Central memory CD4-positive, alpha-beta T cell (primary cell): ENCODE measurements around the gene GLT6D1.

Source experiments
- DNase-seq: peaks from one replicate; pipeline ENCODE4 v3.0.0; 2022

GLT6D1 gene

DNA sequence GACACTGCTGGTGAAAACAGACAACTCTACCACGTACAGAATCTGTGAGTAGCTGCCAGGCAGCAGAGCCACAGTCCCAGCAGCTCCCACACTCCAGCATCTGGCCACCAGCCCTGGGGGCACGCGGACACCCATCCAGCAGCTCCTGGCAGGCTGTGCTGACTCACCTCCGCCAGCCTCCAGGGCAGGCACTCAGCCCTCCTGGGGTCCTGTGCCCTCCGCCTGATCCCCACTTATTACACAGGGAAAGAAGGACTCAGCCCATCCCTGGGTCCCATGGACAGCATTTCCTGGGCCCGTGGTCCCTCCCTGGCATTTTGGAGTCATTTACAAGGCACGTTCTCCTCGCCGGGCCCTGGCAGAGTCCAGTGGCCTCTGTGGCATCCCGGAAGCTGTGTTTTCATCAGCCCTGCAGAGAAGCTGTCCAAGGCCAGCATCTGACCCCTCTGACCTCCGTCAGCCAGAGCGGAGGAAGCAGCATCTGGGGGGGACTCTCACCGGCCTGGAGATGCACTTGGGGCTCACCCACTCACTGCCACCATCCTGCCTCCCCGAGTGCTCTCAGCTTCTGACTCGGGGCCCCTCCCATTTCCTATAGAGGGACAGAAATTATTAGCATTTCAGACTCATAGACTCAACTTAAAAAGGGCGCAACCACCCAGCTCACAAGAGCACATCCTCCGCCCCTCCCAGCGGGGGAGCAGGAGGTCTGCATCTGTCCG, 56.2 kb downstream of the GLT6D1 start:
- DNase-seq, result no peak

DNA sequence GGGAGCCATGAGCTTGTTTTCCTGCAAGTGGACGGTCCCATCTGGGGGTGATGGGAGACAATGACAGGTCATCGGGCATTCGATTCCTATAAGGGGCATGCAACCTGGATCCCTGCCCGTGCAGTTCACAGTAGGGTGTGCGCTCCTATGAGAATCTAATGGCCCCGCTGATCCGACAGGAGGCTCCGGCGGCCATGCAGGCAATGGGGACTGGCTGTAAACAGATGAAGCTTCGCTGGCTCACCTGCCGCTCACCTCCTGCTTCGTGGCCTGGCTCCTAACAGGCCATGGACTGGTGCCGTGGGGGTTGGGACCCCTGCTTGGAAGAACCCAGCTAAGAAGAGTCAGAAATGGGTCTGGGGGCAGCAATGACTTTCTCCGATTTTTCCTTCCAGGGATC, 56.8 kb downstream of the GLT6D1 start:
- DNase-seq, result no peak

DNA sequence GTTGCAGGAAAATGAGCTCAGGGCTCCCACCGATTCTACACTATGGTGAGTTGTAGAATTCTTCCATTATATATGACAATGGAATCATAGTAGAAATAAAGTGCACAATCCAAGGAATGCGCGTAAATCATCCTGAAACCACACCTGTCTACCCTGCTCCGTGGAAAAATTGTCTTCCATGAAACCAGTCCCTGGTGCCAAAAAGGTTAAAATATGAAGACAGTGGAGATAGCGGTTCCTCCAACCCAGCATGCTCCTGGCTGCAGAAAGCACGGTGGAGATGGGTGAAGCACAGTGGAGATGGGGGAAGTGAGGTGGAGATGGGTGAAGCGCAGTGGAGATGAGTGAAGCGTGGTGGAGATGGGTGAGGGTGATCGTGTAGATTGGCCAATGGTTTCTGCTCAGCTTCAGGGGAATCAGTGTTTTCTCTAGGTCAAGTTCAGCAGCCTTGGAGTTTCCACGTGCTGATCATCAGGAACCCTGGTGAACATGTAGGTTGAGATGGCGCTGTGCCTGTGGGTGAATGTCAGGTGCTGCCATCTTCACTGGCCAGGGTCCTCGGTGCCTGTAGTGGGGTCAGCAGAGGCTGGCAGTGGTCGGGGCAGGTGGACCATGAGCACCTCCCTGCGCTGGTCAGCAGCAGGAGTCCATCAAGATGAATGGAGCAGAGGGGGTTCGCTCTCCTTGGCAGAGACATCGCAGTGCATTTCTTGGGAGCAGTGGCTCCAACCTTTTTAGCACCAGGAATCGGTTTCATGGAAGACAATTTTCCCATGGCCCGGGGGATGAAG, 57.5 kb downstream of the GLT6D1 start:
- DNase-seq, result no peak

DNA sequence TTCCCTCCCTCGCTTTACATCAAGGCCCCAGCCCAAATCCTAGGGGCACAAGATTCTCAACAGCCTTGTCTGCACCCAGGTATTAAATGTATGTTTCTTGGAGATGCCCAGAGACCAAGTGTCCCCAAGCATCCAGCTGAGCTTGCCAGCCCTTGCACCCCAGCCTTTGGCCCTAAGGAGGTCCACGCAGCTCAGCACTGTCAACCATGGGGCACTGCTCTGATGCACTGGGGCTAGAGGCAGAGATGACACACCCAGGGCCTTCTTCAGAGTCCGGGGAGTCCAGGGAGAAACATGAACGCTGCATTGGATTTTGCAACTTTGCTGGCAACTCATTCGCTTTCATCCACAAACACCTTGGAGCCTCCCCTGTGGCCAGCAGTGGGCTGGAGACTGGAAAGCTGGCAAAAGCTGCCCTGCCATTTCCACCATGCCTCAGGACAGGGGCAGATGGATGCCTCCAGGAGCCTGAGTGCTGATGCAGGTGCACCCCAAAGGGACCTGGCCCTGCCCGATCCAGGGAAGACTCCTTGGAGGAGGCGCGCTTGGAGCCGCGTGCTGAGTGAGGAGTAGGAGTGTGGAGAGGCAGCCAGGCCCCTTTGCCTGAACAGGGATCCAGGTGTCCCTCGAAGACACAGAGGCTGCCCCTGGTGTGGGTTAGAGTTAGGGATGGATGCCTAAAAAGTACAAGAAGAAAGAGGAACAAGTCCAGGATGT, 58.5 kb downstream of the GLT6D1 start:
- no peak for DNase-seq

DNA sequence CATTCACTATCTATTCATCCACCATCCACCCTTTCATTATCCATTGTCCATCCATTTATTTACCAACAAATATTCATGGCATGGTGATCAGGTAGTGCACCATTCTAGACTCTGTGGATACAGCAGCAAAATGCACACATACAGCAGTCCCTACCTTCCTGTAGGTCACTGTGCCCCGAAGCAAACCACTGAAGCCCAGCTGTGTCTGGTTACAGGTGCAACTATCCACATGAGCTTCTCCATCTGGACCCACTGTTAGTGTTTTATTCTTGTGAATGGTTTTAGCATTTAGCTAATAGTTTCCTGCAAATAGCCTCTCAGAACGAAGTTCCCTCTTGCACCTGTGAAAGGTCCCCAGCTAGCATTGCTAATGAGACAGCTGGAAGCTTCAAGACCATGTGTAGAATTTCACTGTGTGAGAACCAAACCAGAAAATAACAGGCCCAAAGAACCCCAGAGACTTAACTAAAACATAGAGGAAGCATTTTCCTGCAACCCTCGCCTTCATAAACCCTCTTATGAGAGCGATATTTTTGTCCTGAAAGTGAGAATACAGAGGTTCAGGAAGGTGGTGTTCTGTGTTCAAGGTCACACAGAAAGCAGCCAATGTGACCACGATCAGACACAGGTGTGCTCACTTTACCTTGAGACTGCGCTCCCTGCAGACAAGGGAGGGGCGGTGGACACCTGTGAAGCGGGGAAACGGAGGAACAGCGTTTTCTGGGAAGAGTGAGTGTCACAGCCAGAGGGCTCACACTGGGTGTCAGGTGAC, 59.3 kb downstream of the GLT6D1 start:
- DNase-seq, result no peak

DNA sequence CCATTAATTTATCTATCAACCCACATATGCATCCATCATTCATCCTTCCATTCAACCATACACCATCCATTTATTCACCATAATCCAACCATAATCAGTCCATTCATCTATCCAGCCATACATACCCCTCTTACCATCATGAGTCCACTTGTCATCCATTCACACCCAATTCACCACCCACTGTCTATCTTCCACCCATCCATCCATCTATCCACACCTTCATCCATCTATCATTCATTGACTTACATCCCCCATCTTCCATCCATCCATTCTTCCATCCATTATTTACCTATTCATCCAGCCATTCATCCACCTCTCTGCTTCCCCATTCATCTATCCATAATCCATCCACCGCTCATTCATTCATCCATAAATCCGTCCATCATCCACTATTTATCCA, 60.0 kb downstream of the GLT6D1 start:
- DNase-seq, result no peak

DNA sequence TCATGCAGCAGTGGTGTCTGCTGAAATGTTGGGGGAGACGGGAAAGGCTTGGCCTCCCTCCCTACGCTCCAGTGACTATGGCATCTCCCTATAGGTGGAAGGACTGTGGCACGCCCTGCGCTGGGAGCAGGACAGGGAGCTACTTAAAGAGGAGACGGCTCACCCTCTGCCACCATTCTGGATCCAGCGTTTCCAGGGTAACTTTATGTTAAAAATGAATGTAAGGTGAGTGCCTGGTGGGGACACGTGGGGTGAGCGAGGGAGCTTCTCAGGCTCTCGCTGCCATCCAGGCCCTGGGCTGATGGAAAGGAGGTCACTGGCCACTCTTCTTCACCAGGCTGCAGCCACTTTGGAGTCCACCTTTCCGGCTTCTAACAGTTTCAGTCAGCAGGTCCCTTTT, 62.1 kb downstream of the GLT6D1 start:
- DNase-seq, result no peak

DNA sequence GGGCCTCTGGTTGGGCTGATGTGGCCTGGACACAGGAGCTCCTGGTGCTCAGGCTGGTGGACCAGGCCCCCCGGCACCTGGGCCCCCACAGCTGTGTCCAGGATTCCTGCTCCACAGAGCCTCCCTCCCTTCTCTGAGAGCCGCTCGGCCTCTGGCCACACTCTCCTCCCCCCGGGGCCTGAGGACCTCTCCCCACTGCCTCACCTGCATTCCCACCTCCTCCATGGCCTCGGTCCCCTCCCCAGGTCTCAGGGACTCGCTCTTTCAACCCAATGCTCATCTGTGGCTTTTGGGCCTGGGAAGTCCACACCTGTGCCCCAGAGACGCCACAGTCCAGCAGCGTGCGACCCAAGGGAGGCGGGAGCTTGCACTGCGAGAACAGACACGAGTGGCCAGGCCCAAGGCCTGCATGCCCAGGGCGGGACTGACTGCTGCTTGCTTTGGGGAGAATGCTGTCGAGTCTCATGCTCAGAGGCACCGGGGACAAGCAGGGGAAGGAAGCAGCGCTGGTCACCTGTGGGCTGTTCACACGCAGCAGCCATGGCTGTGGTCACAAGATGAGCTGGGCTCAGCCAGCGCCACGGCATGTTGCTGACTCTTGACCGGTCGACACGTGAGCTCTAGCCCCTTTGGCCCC, 63.2 kb downstream of the GLT6D1 start:
- no peak for DNase-seq

DNA sequence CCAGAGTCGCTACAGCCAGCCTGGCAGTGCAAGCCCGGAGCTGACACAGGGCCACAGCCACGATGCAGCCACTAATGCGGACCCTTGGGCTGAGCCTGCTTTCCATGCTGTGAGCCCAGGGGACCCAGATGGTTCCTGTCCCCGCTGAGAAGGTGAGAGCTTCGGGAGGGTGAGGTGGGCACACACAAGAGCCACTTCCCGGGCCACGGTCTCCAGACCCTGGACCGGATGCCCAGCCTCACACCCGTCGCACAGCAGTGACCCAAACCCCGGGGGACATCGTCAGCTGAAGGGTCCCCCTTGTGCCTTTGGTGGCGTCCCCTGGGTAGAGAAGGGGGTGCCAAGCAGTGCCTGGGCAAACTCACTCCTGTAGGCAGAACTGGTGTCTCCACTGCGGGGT, 64.4 kb downstream of the GLT6D1 start:
- DNase-seq, result no peak

DNA sequence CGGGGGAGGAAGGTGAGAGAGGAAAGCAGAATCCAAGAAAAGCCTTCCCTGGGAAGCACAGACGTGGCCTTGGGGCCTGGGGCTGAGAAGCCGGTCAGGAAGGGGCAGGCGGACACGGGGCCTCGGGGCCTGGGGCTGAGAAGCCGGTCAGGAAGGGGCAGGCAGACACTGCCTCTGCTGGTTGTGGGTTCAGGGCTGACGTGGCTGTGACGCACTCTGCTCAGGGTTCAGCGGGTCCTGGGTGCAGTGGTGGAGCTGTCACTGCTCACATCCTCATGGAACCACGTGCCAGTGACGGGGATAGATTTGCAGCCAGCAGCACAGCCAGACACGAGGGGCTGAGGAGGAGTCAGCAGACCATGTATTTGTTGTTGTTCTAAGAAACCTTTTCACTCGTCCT, 65.0 kb downstream of the GLT6D1 start:
- no peak for DNase-seq
